Thymus (tissue), 11 donors: ENCODE measurements around the gene SP3. TPM values are rescaled to one million over a fixed set of nuclear protein-coding genes. Genes with fewer than 3 reads are reported as not detected.

Experiments
- DNase-seq, 9 donors: peaks; one replicate each; pipeline ENCODE4 v3.0.0-alpha.2; 2013; ENCODE audit warnings: low spot score in 9 of 9, low read depth in 6 of 9, missing footprints in 1 of 9
- H3K27ac ChIP-seq, 2 donors: one replicate each; pipeline ENCODE4 v1.5.1; 2013; ENCODE audit warnings: control low read depth in 1 of 2, low read depth in 1 of 2, low read length in 1 of 2, mild to moderate bottlenecking in 1 of 2, moderate library complexity in 1 of 2
- H3K27me3 ChIP-seq, 2 donors: one replicate each; pipeline ENCODE4 v1.5.1; 2013; ENCODE audit warnings: low read length in 1 of 2; ENCODE audit not compliant: control insufficient read depth in 2 of 2, insufficient read depth in 1 of 2
- H3K36me3 ChIP-seq, 2 donors: one replicate each; pipeline ENCODE4 v1.5.1; 2013; ENCODE audit warnings: low read length in 1 of 2, mild to moderate bottlenecking in 1 of 2, moderate library complexity in 1 of 2; ENCODE audit not compliant: control insufficient read depth in 2 of 2, insufficient read depth in 2 of 2
- H3K4me1 ChIP-seq, 2 donors: one replicate each; pipeline ENCODE4 v1.5.1; 2013; ENCODE audit warnings: low read length in 2 of 2; ENCODE audit not compliant: control insufficient read depth in 2 of 2, insufficient read depth in 2 of 2
- H3K4me3 ChIP-seq, 2 donors: one replicate each; pipeline ENCODE4 v1.5.1; 2013; ENCODE audit warnings: low read length in 2 of 2, control low read depth in 1 of 2, mild to moderate bottlenecking in 1 of 2
- H3K9me3 ChIP-seq, 2 donors: one replicate each; pipeline ENCODE4 v1.5.1; 2013; ENCODE audit warnings: low read length in 1 of 2, mild to moderate bottlenecking in 1 of 2; ENCODE audit not compliant: control insufficient read depth in 2 of 2, insufficient read depth in 1 of 2
- WGBS: extraction: QIAGEN DNeasy Blood & Tissue Kit; methylation state at CpG from one replicate; pipeline ENCODE4 v1.1.7; 2013; 5-methylcytosine and 5-hydroxymethylcytosine counted together
- polyA plus RNA-seq: library from polyadenylated mRNA; stranded (reverse); fragments of 200-250 nt; gene quantifications from one replicate; pipeline ENCODE4 v1.2.3, GENCODE V29; 2013
- total RNA-seq: library from RNA; stranded (reverse); fragments of 120-200 nt; gene quantifications from one replicate; pipeline ENCODE4 v1.2.4, GENCODE V29; 2013
- donor health status: healthy.

Gene SP3
- total and polyA plus RNA-seq, 2 donors, result 43.7 to 168 TPM

GRCh38 chr2:173881461-173881860, 83.7 kb downstream of the SP3 start:
- no peak overlapping the region for H3K4me3 ChIP-seq
- no peaks in the 10 kb centered on the region for H3K9me3 ChIP-seq
- H3K36me3 ChIP-seq, result no peaks in the 10 kb centered on the region
- peaks cover 0 to 7% of the 10 kb centered on the region in 2 donors for H3K27me3 ChIP-seq
- WGBS, result 8% methylated on average over 4 of the region's 4 CpGs
- H3K27ac ChIP-seq, result no peak overlapping the region
- no peaks in the 10 kb centered on the region for H3K4me1 ChIP-seq
- DNase-seq, result no peak

GRCh38 chr2:173880561-173880960, 84.6 kb downstream of the SP3 start:
- no peak overlapping the region for H3K27ac ChIP-seq
- H3K36me3 ChIP-seq, result no peaks in the 10 kb centered on the region
- H3K9me3 ChIP-seq, result no peaks in the 10 kb centered on the region
- no peak for DNase-seq
- WGBS, result 97% methylated on average over 6 of the region's 6 CpGs
- H3K27me3 ChIP-seq, result peaks cover 0 to 7% of the 10 kb centered on the region in 2 donors
- H3K4me3 ChIP-seq, result no peak overlapping the region
- no peaks in the 10 kb centered on the region for H3K4me1 ChIP-seq

- H3K4me1 ChIP-seq, result peaks cover 0 to 3% of the 10 kb centered on the region in 2 donors
- no peak for DNase-seq
- H3K27me3 ChIP-seq, result peaks cover 0 to 7% of the 10 kb centered on the region in 2 donors
- no peaks in the 10 kb centered on the region for H3K9me3 ChIP-seq
- 97% methylated on average over 9 of the region's 9 CpGs for WGBS
- no peak overlapping the region for H3K4me3 ChIP-seq
- H3K27ac ChIP-seq, result no peak overlapping the region
- H3K36me3 ChIP-seq, result no peaks in the 10 kb centered on the region
These were observed 88.2 kb downstream of the SP3 start for GRCh38 chr2:173876833-173877413.

- no peaks in the 10 kb centered on the region for H3K36me3 ChIP-seq
These were observed 90.3 kb downstream of the SP3 start for GRCh38 chr2:173874894-173875237.

GRCh38 chr2:173874003-173874893, 90.9 kb downstream of the SP3 start:
- Histone ChIP-seq H3K4me1 (peaks cover 0 to 3% of the 10 kb centered on the region in 2 donors), H3K27me3 (peaks cover 0 to 7% of the 10 kb centered on the region in 2 donors), H3K27ac (no peak overlapping the region), H3K4me3 (no peak overlapping the region), H3K9me3 (no peaks in the 10 kb centered on the region), H3K36me3 (no peaks in the 10 kb centered on the region)
- WGBS, result 85% methylated on average over 13 of the region's 13 CpGs
- no peak for DNase-seq

More at GRCh38 chr2:173874894-173875237, 90.3 kb downstream of the SP3 start:
- peaks cover 0 to 7% of the 10 kb centered on the region in 2 donors for H3K27me3 ChIP-seq
- DNase-seq, result no peak
- no peaks in the 10 kb centered on the region for H3K9me3 ChIP-seq
- no peak overlapping the region for H3K4me3 ChIP-seq
- no peak overlapping the region for H3K27ac ChIP-seq
- peaks cover 0 to 3% of the 10 kb centered on the region in 2 donors for H3K4me1 ChIP-seq
- 97% methylated on average over 1 of the region's 1 CpG for WGBS

DNA sequence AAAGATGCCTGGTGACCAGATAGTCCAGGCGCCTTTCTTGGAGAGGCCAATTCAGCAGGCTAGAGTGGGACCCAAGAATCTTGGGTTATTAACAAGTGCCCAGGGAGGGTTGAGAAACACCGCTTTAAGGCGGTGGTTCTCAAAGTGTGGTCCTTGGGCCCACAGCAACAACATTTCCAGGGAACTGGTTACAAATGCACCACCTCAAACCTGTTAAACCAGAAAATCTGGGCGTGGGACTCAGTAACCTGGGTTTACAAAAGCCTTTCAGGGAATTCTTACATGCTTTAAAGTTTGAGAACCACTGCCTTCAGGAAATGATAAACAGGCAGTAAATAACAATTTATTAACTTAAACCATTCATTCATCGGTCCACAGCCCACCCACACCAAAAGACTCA, 92.5 kb downstream of the SP3 start:
- Histone ChIP-seq H3K27ac (no peak overlapping the region), H3K4me1 (peaks cover 0 to 3% of the 10 kb centered on the region in 2 donors), H3K9me3 (no peaks in the 10 kb centered on the region), H3K4me3 (no peak overlapping the region), H3K36me3 (no peaks in the 10 kb centered on the region), H3K27me3 (peaks cover 0 to 13% of the 10 kb centered on the region in 2 donors)
- DNase-seq, result no peak
- 95% methylated on average over 5 of the region's 5 CpGs for WGBS

DNA sequence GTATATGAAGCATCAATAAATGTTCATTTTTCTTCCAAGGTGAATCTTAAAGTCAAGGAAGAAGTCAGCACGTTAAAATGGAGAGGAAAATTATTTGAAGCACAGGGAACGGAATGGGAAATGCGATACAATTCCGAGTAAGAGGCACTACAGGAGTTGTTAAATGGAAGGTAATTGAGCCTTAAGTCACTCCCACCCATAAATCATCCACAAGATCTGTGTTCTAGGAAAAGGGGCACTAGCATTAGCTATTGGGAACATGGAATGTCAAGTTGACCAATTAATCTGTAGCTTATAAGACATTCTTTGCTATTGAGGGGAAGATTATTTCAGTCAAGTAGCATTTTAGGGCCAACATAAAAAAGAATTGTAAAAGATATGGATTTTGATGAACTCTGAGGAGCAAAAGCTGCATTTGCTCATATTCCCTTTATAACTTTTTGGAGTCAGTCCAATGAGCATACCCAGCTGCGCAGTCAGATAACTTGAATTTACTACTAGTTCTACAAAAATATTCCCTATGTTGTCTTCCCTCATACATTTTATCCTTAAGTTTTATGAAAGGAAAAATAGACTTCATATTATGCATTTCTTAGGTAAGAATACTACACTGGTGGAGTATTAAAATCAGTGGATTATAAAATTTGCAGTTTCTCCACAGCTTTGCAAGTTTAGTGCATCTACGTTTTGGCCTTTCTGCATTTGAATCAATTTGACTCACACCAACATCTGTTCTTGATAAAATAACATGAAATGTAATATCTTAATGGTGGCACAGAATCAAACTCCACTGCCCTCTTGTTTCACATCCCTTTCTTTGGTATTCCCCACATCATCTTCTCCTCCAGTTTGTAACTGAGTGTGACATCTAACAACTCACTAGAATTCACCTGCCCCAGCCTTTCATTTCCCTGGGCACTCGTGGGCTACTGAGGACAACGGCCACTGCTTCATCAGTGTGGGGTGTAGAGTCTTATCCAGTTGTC, 95.6 kb downstream of the SP3 start:
- H3K4me1 ChIP-seq, result peaks cover 0 to 3% of the 10 kb centered on the region in 2 donors
- WGBS, result 94% methylated on average over 8 of the region's 8 CpGs
- H3K36me3 ChIP-seq, result no peaks in the 10 kb centered on the region
- DNase-seq, result no peak
- H3K27ac ChIP-seq, result no peak overlapping the region
- peaks cover 0 to 17% of the 10 kb centered on the region in 2 donors for H3K27me3 ChIP-seq
- no peaks in the 10 kb centered on the region for H3K9me3 ChIP-seq
- no peak overlapping the region for H3K4me3 ChIP-seq

- Histone ChIP-seq H3K4me1 (no peaks in the 10 kb centered on the region), H3K9me3 (no peaks in the 10 kb centered on the region), H3K36me3 (no peaks in the 10 kb centered on the region), H3K27me3 (peaks cover 0 to 17% of the 10 kb centered on the region in 2 donors), H3K4me3 (no peak overlapping the region), H3K27ac (no peak overlapping the region)
- no peak for DNase-seq
- WGBS, result 95% methylated on average over 3 of the region's 3 CpGs
These were observed 96.8 kb downstream of the SP3 start for GRCh38 chr2:173868406-173868805.
